H1 (cell line): ENCODE data around the gene SLCO4A1. TPM values are rescaled to one million over a fixed set of nuclear protein-coding genes. Genes with fewer than 3 reads are reported as not detected.

Experiments
- CTCF ChIA-PET: fragments of 300-600 bp; sonication (Branson Sonifier 250); formaldehyde crosslinking; loops from one replicate; lab custom pipeline; 2021; ENCODE audit not compliant: partially characterized antibody; lab: Charles Lee
- POLR2A ChIA-PET: fragments of 300-600 bp; sonication (Branson Sonifier 250); formaldehyde crosslinking; loops from one replicate; lab custom pipeline; 2021; ENCODE audit warnings: inconsistent platforms; ENCODE audit not compliant: partially characterized antibody; lab: Charles Lee
- DNase-seq, 2 experiments: peaks; one replicate each; pipeline versions ENCODE4 v3.0.0 to v3.0.0-alpha.2; 2010 to 2022; ENCODE audit warnings: low spot score in 2 of 2, low read depth in 1 of 2, mixed read lengths in 1 of 2
- FAIRE-seq: peaks from 2 replicates; lab custom pipeline; 2011; peaks lifted over from hg19 to GRCh38; lab: Jason Lieb, UNC
- H2AFZ ChIP-seq: 2 replicates; pipeline ENCODE4 v1.8.1; 2012; ENCODE audit warnings: low read length, inconsistent platforms
- H2AK5ac ChIP-seq: 2 replicates; pipeline ENCODE4 v1.6.1; 2013; ENCODE audit warnings: low read depth, low read length
- H2BK120ac ChIP-seq: replicated peaks from 2 replicates; pipeline ENCODE3; 2013; ENCODE audit warnings: low read depth, low read length, inconsistent platforms
- H2BK12ac ChIP-seq: 2 replicates; pipeline ENCODE4 v1.6.1; 2013; ENCODE audit warnings: low read depth, low read length
- H2BK15ac ChIP-seq: 2 replicates; pipeline ENCODE4 v1.6.1; 2013; ENCODE audit warnings: low read length
- H2BK20ac ChIP-seq: 2 replicates; pipeline ENCODE4 v1.6.1; 2013; ENCODE audit warnings: low read length
- H2BK5ac ChIP-seq: 2 replicates; pipeline ENCODE4 v1.6.1; 2013; ENCODE audit warnings: low read depth, low read length
- H3K14ac ChIP-seq: 2 replicates; pipeline ENCODE4 v1.6.1; 2013; ENCODE audit warnings: inconsistent platforms; ENCODE audit not compliant: insufficient read length
- H3K18ac ChIP-seq: 2 replicates; pipeline ENCODE4 v1.6.1; 2013; ENCODE audit warnings: low read length; ENCODE audit errors: extremely low read depth
- H3K23ac ChIP-seq: 2 replicates; pipeline ENCODE4 v1.6.1; 2013; ENCODE audit warnings: inconsistent platforms; ENCODE audit not compliant: insufficient read length
- H3K23me2 ChIP-seq: 2 replicates; pipeline ENCODE4 v1.6.1; 2013; ENCODE audit warnings: low read depth, low read length
- H3K27ac ChIP-seq: 2 replicates; pipeline ENCODE4 v1.6.1; 2011; ENCODE audit warnings: low read depth, low read length, inconsistent platforms
- H3K27me3 ChIP-seq, 4 experiments: replicated peaks in 1 of 4; 1 replicate in 1 of 4; 2 replicates in 3 of 4; pipeline versions ENCODE4 v1.6.1 to v1.8.1; 2011 to 2013; ENCODE audit warnings: low read length in 3 of 4, mild to moderate bottlenecking in 3 of 4, inconsistent platforms in 2 of 4, mixed read lengths in 2 of 4, moderate library complexity in 1 of 4; ENCODE audit not compliant: control insufficient read depth in 3 of 4, insufficient read depth in 3 of 4; ENCODE audit errors: extremely low read depth in 1 of 4
- H3K36me3 ChIP-seq, 4 experiments: 2 replicates each; pipeline versions ENCODE4 v1.6.1 to v1.8.1; 2011 to 2013; ENCODE audit warnings: mild to moderate bottlenecking in 4 of 4, low read length in 3 of 4, moderate library complexity in 2 of 4, control low read depth in 1 of 4, inconsistent platforms in 1 of 4; ENCODE audit not compliant: insufficient read depth in 4 of 4, control insufficient read depth in 2 of 4
- H3K4ac ChIP-seq: replicated peaks from 2 replicates; pipeline ENCODE3; 2013; ENCODE audit warnings: low read length, low read depth, mixed read lengths, inconsistent platforms; ENCODE audit not compliant: insufficient read length
- H3K4me1 ChIP-seq, 4 experiments: replicated peaks in 1 of 4; 1 replicate in 1 of 4; 2 replicates in 3 of 4; pipeline versions ENCODE4 v1.6.1 to v1.8.1; 2011 to 2013; ENCODE audit warnings: low read length in 3 of 4, inconsistent platforms in 2 of 4, mixed read lengths in 1 of 4; ENCODE audit not compliant: insufficient read depth in 4 of 4, control insufficient read depth in 3 of 4
- H3K4me2 ChIP-seq, 2 experiments: 2 replicates each; pipeline versions ENCODE4 v1.6.1 to v1.8.1; 2011 to 2013; ENCODE audit warnings: low read depth in 2 of 2, low read length in 2 of 2, control low read depth in 1 of 2, inconsistent platforms in 1 of 2, mild to moderate bottlenecking in 1 of 2; ENCODE audit not compliant: insufficient read depth in 1 of 2
- H3K4me3 ChIP-seq, 4 experiments: fragments of 200-600, 300-600 bp in 1 of 4; sonication (generic), shearing (Covaris generic), sonication (Bioruptor Twin) in 1 of 4; 2 replicates each; pipeline versions ENCODE4 v1.5.1 to v1.8.1; 2011 to 2016; ENCODE audit warnings: low read length in 4 of 4, low read depth in 3 of 4, control low read depth in 2 of 4, inconsistent platforms in 2 of 4, mild to moderate bottlenecking in 2 of 4, mixed read lengths in 1 of 4, moderate library complexity in 1 of 4; ENCODE audit not compliant: insufficient read depth in 2 of 4; ENCODE audit errors: extremely low read depth in 1 of 4
- H3K56ac ChIP-seq: replicated peaks from 2 replicates; pipeline ENCODE3; 2013; ENCODE audit warnings: low read depth, mild to moderate bottlenecking, mixed read lengths, low read length, inconsistent platforms; ENCODE audit not compliant: insufficient read length
- H3K79me1 ChIP-seq: 2 replicates; pipeline ENCODE4 v1.6.1; 2013; ENCODE audit warnings: low read depth, low read length, control low read depth
- H3K79me2 ChIP-seq, 2 experiments: 2 replicates each; pipeline versions ENCODE4 v1.6.1 to v1.8.1; 2012 to 2013; ENCODE audit warnings: low read length in 2 of 2, mild to moderate bottlenecking in 2 of 2, inconsistent platforms in 1 of 2; ENCODE audit not compliant: insufficient read depth in 2 of 2, control insufficient read depth in 1 of 2
- H3K9ac ChIP-seq, 4 experiments: replicated peaks in 1 of 4; 1 replicate in 1 of 4; 2 replicates in 3 of 4; pipeline versions ENCODE4 v1.6.1 to v1.8.1; 2011 to 2013; ENCODE audit warnings: low read depth in 3 of 4, low read length in 3 of 4, control low read depth in 2 of 4, mild to moderate bottlenecking in 2 of 4, moderate library complexity in 2 of 4, inconsistent platforms in 1 of 4; ENCODE audit errors: extremely low read depth in 1 of 4
- H3K9me3 ChIP-seq, 2 experiments: 2 replicates each; pipeline versions ENCODE4 v1.6.1 to v1.8.1; 2012 to 2013; ENCODE audit warnings: mild to moderate bottlenecking in 2 of 2, moderate library complexity in 2 of 2, control low read depth in 1 of 2, inconsistent platforms in 1 of 2, low read depth in 1 of 2, low read length in 1 of 2, mixed read lengths in 1 of 2; ENCODE audit not compliant: insufficient read depth in 2 of 2
- H4K20me1 ChIP-seq, 2 experiments: replicated peaks in 1 of 2; 2 replicates each; pipeline versions ENCODE3 to v1.8.1; 2011 to 2013; ENCODE audit warnings: inconsistent platforms in 2 of 2, low read length in 2 of 2, mild to moderate bottlenecking in 1 of 2; ENCODE audit not compliant: insufficient read depth in 2 of 2, control insufficient read depth in 1 of 2
- H4K5ac ChIP-seq: 2 replicates; pipeline ENCODE4 v1.6.1; 2013; ENCODE audit warnings: low read length, low read depth, mixed read lengths, inconsistent platforms; ENCODE audit not compliant: insufficient read length
- H4K8ac ChIP-seq: 2 replicates; pipeline ENCODE4 v1.8.0; 2013; ENCODE audit warnings: mild to moderate bottlenecking, moderate library complexity, low read length, inconsistent platforms; ENCODE audit not compliant: insufficient read depth; ENCODE audit errors: extremely low read depth
- H4K91ac ChIP-seq: replicated peaks from 2 replicates; pipeline ENCODE3; 2013; ENCODE audit warnings: low read length, mixed read lengths, inconsistent platforms; ENCODE audit not compliant: insufficient read length
- BRCA1 ChIP-seq: IDR thresholded peaks from 2 replicates; pipeline ENCODE4 v1.6.1; 2012; ENCODE audit warnings: low read depth, low read length, improper control_type of control experiment
- EGR1 ChIP-seq: IDR thresholded peaks from 2 replicates; pipeline ENCODE4 v1.6.1; 2011; ENCODE audit warnings: low read depth, low read length, borderline replicate concordance
- WGBS, 2 experiments: shearing (Covaris generic) in 1 of 2; methylation state at CpG; one replicate each; pipeline versions ENCODE4 v1.1.6 to v1.1.7; 2013 to 2015; ENCODE audit warnings: low lambda C conversion rate in 2 of 2, mixed read lengths in 2 of 2, inconsistent platforms in 1 of 2, low coverage in 1 of 2, missing lambda C conversion rate in 1 of 2; ENCODE audit not compliant: insufficient replicate concordance in 2 of 2, insufficient coverage in 1 of 2, insufficient read length in 1 of 2; ENCODE audit errors: extremely low coverage in 1 of 2, missing lambda C conversion rate in 1 of 2; 5-methylcytosine and 5-hydroxymethylcytosine counted together
- polyA plus RNA-seq, 7 experiments: library from polyadenylated mRNA; depleted of rRNA in 3 of 7; stranded (reverse) in 5 of 7; unstranded in 2 of 7; fragments of >200 nt in 5 of 7; fragments of 200-250 nt in 2 of 7; gene quantifications; 1 replicate in 5 of 7; 2 replicates in 1 of 7; 4 replicates in 1 of 7; pipeline versions ENCODE4 v1.2.1 to v1.2.3, GENCODE V29; 2011 to 2013; ENCODE audit warnings: missing spikeins in 2 of 7, mixed read lengths in 2 of 7
- total RNA-seq: library from RNA; stranded (reverse); fragmentation: NEBNext Ultra II Directional; extraction: Animal tissue kit (Norgen Biotek cat#: 25700); gene quantifications from 2 replicates; pipeline ENCODE4 v1.2.1, GENCODE V29; 2021

SLCO4A1 gene
- total and polyA plus RNA-seq, 2 of the 8 experiments (the other 6 are each of a cell fraction or from before 2014, with no cell fraction given) = 10.5 to 18.5 TPM

GRCh38 chr20:62621251-62622110 is 20.8 kb upstream of the SLCO4A1 start:
- Histone ChIP-seq H3K27me3 (no peaks in the 10 kb centered on the region; a peak in 1 of 7 replicates), H4K8ac (no peak overlapping the region), H4K5ac (no peak overlapping the region), H2BK120ac (no peak overlapping the region), H2AK5ac (no peak overlapping the region), H3K4ac (no peak overlapping the region), H3K9me3 (no peaks in the 10 kb centered on the region), H3K79me1 (no peaks in the 10 kb centered on the region; the same call in 1 of the 2 replicates), H3K36me3 (no peaks in the 10 kb centered on the region), H3K18ac (no peak overlapping the region), H2BK5ac (no peak overlapping the region; the same call in 1 of the 2 replicates), H3K4me2 (no peak overlapping the region), H3K4me3 (no peak overlapping the region), H3K23ac (no peak overlapping the region), H3K79me2 (no peaks in the 10 kb centered on the region), H2BK15ac (peak overlapping the region; percentile 29; the same call in 1 of the 2 replicates), H2BK20ac (no peak overlapping the region), H3K56ac (no peak overlapping the region), H3K23me2 (no peaks in the 10 kb centered on the region), H3K27ac (no peak overlapping the region), H3K9ac (no peak overlapping the region), H3K4me1 (peaks cover 0 to 25% (median 18%) of the 10 kb centered on the region in 4 experiments; a peak in 6 of 7 replicates), H2BK12ac (peak overlapping the region; percentile 80; the same call in 1 of the 2 replicates), H4K20me1 (peaks cover 0 to 2% of the 10 kb centered on the region in 2 experiments), H4K91ac (peak overlapping the region; percentile 54), H2AFZ (no peak overlapping the region), H3K14ac (no peak overlapping the region)
- WGBS, 2 experiments = 96% methylated on average over 30 of the region's 34 CpGs; no CpG with 5 or more reads in 1 of the 2 experiments
- ChIA-PET POLR2A (no interaction called here), CTCF (interaction anchor here (0.6 to 2.4 kb wide), 3 partner anchors 12 to 143 kb away, joined by 3 to 8 read pairs (median 3); no protein-coding TSS in a partner anchor)
- no peak for FAIRE-seq
- DNase-seq = no peak
- TF ChIP-seq BRCA1 (no peak), EGR1 (0 out of 2 replicates have a peak, but pooled peaks have one; percentile 43)
